Measurements from ENCODE around the gene PEAK1.
"Not testable (repeated sequence)": the region's sequence is repeated elsewhere in the genome, so short reads cannot be mapped to it uniquely, and the experiment has no call there.

PEAK1 gene

DNA sequence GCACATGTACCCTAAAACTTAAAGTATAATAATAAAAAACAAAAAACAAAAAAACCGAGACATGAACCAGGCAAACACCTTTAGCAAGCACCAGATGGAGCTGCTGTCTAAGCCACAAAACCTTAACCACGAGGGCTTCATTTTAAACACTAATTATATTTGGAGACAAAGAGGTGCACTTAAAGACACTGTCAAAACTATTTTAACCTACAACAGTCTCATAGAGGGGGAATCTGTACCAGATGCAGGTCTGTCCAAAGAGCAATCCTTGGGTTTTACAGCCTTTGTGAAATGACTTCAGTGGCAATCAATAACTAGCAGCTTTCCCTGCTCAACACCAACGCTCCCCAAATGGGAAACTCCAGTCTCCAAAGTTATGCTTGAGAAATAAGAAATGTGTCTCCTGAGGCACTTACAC is 233.3 kb downstream of the PEAK1 start:
- Histone ChIP-seq H4K20me1 (no peaks in the 10 kb centered on the region), H3K4me1 (peaks cover 34 to 79% (median 45%) of the 10 kb centered on the region in 10 experiments), H3K4me2 (peak overlapping the region in 10 of 11 experiments; percentile 1 to 78 (median 66); a peak in 17 of 22 replicates), H3K27ac (peak overlapping the region in 3 of 11 experiments; percentile 64 to 95 (median 83); a peak in 6 of 22 replicates), H3K9ac (peak overlapping the region in 3 of 11 experiments; percentile 34 to 83 (median 65); a peak in 4 of 22 replicates), H3K36me3 (no peaks in the 10 kb centered on the region), H3K27me3 (no peaks in the 10 kb centered on the region), H3K4me3 (no peak overlapping the region), H3K9me3 (replicated peaks in 1 of 11) (no peaks in the 10 kb centered on the region)
- no peak for TF ChIP-seq Cebpa-rat (IDR thresholded peaks at IDR 0.05)

- Histone ChIP-seq H3K36me3 (no peaks in the 10 kb centered on the region), H3K4me2 (peak overlapping the region in 3 of 11 experiments; percentile 17 to 78 (median 64); a peak in 6 of 22 replicates), H3K9me3 (replicated peaks in 1 of 11) (no peaks in the 10 kb centered on the region), H4K20me1 (no peaks in the 10 kb centered on the region), H3K4me1 (peaks cover 42 to 87% (median 55%) of the 10 kb centered on the region in 10 experiments), H3K4me3 (no peak overlapping the region), H3K27ac (peak overlapping the region in 2 of 11 experiments; percentile 83 to 95; a peak in 2 of 22 replicates), H3K27me3 (no peaks in the 10 kb centered on the region), H3K9ac (no peak overlapping the region; a peak in 1 of 22 replicates)
- no peak for TF ChIP-seq Cebpa-rat (IDR thresholded peaks at IDR 0.05)
Observed at GRCh38 chr15:77185242-77185785, 234.6 kb downstream of the PEAK1 start.

- Histone ChIP-seq H3K4me2 (0 out of 22 replicates have a peak overlapping the region, but pooled peaks of 1 of the 11 experiments have one; percentile 78), H3K4me1 (peaks cover 45 to 87% (median 61%) of the 10 kb centered on the region in 10 experiments)
- H3K9me3 ChIP-seq (replicated peaks in 1 of 11); H3K9ac ChIP-seq; H3K4me3 ChIP-seq; H4K20me1 ChIP-seq; H3K27ac ChIP-seq; H3K36me3 ChIP-seq; H3K27me3 ChIP-seq: not testable (repeated sequence)
Observed at GRCh38 chr15:77184352-77184751, 235.6 kb downstream of the PEAK1 start.

DNA sequence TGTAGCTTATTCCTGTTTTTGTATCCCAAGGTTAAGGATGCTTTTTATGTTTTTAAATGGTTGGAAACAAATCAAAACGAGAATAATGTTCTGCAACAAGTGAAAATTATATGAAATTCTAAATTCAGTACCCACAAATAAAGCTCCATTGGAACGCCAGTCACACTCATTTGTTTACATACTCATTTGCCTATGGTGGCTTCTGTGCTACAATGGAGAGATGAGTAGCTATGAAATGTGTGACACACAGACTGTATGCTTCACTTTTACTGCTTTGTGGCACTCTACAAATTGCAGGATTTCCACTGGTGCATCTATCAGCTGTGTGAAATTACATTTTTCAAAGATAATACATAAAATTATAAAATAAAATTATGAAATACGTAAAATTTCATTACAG is 236.8 kb downstream of the PEAK1 start:
- Histone ChIP-seq H3K9me3 (replicated peaks in 1 of 11) (no peaks in the 10 kb centered on the region), H3K4me3 (no peak overlapping the region), H3K27ac (no peak overlapping the region), H3K36me3 (peaks cover 0 to 11% (median 0%) of the 10 kb centered on the region in 11 experiments; a peak in 2 of 22 replicates), H3K4me2 (peak overlapping the region in 2 of 11 experiments; percentile 27 to 66; a peak in 2 of 22 replicates), H3K27me3 (no peaks in the 10 kb centered on the region), H3K9ac (no peak overlapping the region), H3K4me1 (peaks cover 32 to 83% (median 51%) of the 10 kb centered on the region in 10 experiments), H4K20me1 (no peaks in the 10 kb centered on the region)
- no peak for TF ChIP-seq Cebpa-rat (IDR thresholded peaks at IDR 0.05)

- peak overlapping the region in 1 of 11 experiments; percentile 43; a peak in 1 of 22 replicates for H3K9ac ChIP-seq
- no peaks in the 10 kb centered on the region for H3K27me3 ChIP-seq
- H3K4me3 ChIP-seq = no peak overlapping the region
- H3K4me1 ChIP-seq = peaks cover 17 to 81% (median 36%) of the 10 kb centered on the region in 10 experiments
- H3K9me3 ChIP-seq (replicated peaks in 1 of 11) = no peaks in the 10 kb centered on the region
- H3K4me2 ChIP-seq = peak overlapping the region; percentile 49 to 94 (median 66)
- no peak for TF ChIP-seq Cebpa-rat (IDR thresholded peaks at IDR 0.05)
- no peaks in the 10 kb centered on the region for H4K20me1 ChIP-seq
- peaks cover 0 to 18% (median 0%) of the 10 kb centered on the region in 11 experiments; a peak in 3 of 22 replicates for H3K36me3 ChIP-seq
- H3K27ac ChIP-seq = peak overlapping the region in 5 of 11 experiments; percentile 11 to 34 (median 22); a peak in 5 of 22 replicates
Observed at GRCh38 chr15:77181305-77182074, 238.4 kb downstream of the PEAK1 start.

DNA sequence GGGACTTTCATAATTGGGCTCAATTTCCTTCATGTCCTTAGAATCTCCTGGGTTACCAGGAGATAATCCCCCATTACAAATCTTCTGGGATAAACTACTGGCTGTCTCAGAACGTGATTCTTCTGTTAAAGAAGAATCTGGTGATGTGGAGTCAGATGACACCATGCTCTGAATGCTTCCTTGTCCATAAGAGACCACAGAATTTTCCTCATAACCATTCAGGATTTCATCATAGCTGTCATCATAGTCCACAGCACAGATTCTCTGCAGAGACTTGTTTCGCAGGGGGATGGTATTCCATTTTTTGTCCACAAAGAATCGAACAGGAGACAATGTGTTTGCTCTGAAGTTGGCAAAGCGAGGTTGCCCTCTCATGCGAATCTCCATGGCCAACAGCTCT is 239.1 kb downstream of the PEAK1 start:
- Histone ChIP-seq H3K4me2 (peak overlapping the region in 10 of 11 experiments; percentile 49 to 94 (median 62); a peak in 14 of 22 replicates), H3K4me3 (no peak overlapping the region), H3K27me3 (no peaks in the 10 kb centered on the region), H3K9ac (no peak overlapping the region), H3K4me1 (peaks cover 16 to 74% (median 34%) of the 10 kb centered on the region in 10 experiments), H4K20me1 (no peaks in the 10 kb centered on the region), H3K36me3 (peaks cover 0 to 21% (median 0%) of the 10 kb centered on the region in 11 experiments; a peak in 3 of 22 replicates), H3K27ac (no peak overlapping the region), H3K9me3 (replicated peaks in 1 of 11) (no peaks in the 10 kb centered on the region)
- no peak for TF ChIP-seq Cebpa-rat (IDR thresholded peaks at IDR 0.05)

DNA sequence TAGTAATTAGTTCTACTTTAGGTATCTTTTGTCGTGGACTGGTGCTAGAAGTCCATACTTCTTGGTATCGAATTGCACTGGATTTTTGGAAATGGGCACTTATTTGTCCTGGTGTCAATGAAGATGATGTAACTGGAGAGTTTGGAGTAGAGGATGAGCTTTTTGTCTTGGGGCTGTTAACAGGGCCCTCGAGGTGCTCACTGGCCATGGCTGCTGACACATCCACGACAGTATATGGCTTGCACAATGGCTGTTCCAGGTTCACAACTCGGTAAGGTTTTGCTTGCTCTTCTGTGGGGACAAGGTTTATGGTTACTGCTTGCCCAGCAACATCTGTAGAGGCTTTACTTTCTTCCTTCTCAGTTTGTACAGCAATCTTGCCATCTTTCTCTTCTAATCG is 239.6 kb downstream of the PEAK1 start:
- Histone ChIP-seq H3K27me3 (no peaks in the 10 kb centered on the region), H3K4me3 (no peak overlapping the region), H4K20me1 (no peaks in the 10 kb centered on the region), H3K4me2 (peak overlapping the region in 5 of 11 experiments; percentile 57 to 94 (median 67); a peak in 9 of 22 replicates), H3K9ac (no peak overlapping the region), H3K36me3 (peaks cover 0 to 21% (median 0%) of the 10 kb centered on the region in 11 experiments; a peak in 3 of 22 replicates), H3K4me1 (peaks cover 16 to 69% (median 34%) of the 10 kb centered on the region in 10 experiments), H3K27ac (no peak overlapping the region; a peak in 1 of 22 replicates), H3K9me3 (replicated peaks in 1 of 11) (no peaks in the 10 kb centered on the region)
- no peak for TF ChIP-seq Cebpa-rat (IDR thresholded peaks at IDR 0.05)

DNA sequence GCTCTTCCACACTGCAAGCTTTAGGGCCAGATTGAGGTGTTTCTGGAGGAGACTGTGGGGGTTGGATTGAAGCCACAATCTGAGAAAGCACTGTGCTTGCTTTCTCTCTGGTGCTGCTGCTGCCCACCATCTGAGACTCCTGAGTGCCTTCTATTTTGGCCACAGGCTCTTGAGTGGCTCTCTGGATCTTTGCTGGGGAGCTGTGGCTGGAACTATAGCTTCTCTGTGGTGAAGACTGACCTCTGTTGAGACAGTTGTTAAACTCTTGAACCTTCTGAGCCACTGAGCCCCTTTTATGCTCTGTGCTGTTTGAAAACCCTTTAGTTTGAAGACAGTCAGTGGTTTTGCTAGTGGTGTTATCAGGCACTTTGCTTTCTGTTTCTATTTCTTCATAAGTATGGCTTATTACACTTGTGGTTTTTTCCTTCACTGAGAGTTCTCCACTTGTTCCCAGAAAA is 240.3 kb downstream of the PEAK1 start:
- H3K4me2 ChIP-seq = peak overlapping the region in 9 of 11 experiments; percentile 13 to 94 (median 57); a peak in 16 of 22 replicates

GRCh38 chr15:77178411-77178810 is 241.5 kb downstream of the PEAK1 start:
- no peak for TF ChIP-seq Cebpa-rat (IDR thresholded peaks at IDR 0.05)
- no peak overlapping the region for H3K27ac ChIP-seq
- no peak overlapping the region for H3K4me3 ChIP-seq
- peaks cover 16 to 58% (median 34%) of the 10 kb centered on the region in 10 experiments for H3K4me1 ChIP-seq
- no peak overlapping the region for H3K9ac ChIP-seq
- H3K4me2 ChIP-seq = no peak overlapping the region
- H3K9me3 ChIP-seq (replicated peaks in 1 of 11) = peaks cover 0 to 4% (median 0%) of the 10 kb centered on the region in 11 experiments; a peak in 2 of 22 replicates
- no peaks in the 10 kb centered on the region for H4K20me1 ChIP-seq
- H3K27me3 ChIP-seq = no peaks in the 10 kb centered on the region
- peaks cover 0 to 30% (median 0%) of the 10 kb centered on the region in 11 experiments; a peak in 3 of 22 replicates for H3K36me3 ChIP-seq

More for the DNA sequence above, 240.3 kb downstream of the PEAK1 start:
- Histone ChIP-seq H4K20me1 (no peaks in the 10 kb centered on the region), H3K27ac (peak overlapping the region in 6 of 11 experiments; percentile 7 to 39 (median 21); a peak in 6 of 22 replicates), H3K27me3 (no peaks in the 10 kb centered on the region), H3K9ac (no peak overlapping the region), H3K36me3 (peaks cover 0 to 21% (median 0%) of the 10 kb centered on the region in 11 experiments; a peak in 3 of 22 replicates), H3K4me1 (peaks cover 16 to 62% (median 34%) of the 10 kb centered on the region in 10 experiments), H3K4me3 (no peak overlapping the region), H3K9me3 (replicated peaks in 1 of 11) (no peaks in the 10 kb centered on the region; a peak in 1 of 22 replicates)
- TF ChIP-seq Cebpa-rat (IDR thresholded peaks at IDR 0.05) = no peak

GRCh38 chr15:77176148-77176547 is 243.8 kb downstream of the PEAK1 start:
- Histone ChIP-seq H3K36me3 (peaks cover 0 to 30% (median 0%) of the 10 kb centered on the region in 11 experiments; a peak in 3 of 22 replicates), H3K4me1 (peaks cover 4 to 37% (median 19%) of the 10 kb centered on the region in 10 experiments)
- not testable (repeated sequence) for H3K9me3 ChIP-seq (replicated peaks in 1 of 11); H3K4me2 ChIP-seq; H3K27ac ChIP-seq; H3K4me3 ChIP-seq; H4K20me1 ChIP-seq; H3K9ac ChIP-seq; H3K27me3 ChIP-seq
